Tibial nerve (tissue), 4 donors: ENCODE measurements around the gene SF1.

Experiments used
- EP300 ChIP-seq, 2 donors: sonication (generic); formaldehyde crosslinking; IDR thresholded peaks; one replicate each; pipeline ENCODE4 v1.6.1; 2017; ENCODE audit warnings: antibody characterized with exemption in 2 of 2, mild to moderate bottlenecking in 1 of 2
- TF ChIP-seq, protein P1 (sequence below), 5 experiments: fragments of 200-600 bp in 3 of 5; fragments of 450-650 bp in 2 of 5; sonication (generic) in 3 of 5; IDR thresholded peaks; one replicate each; pipeline ENCODE4 v1.5.1; 2016 to 2019; ENCODE audit warnings: antibody characterized with exemption in 5 of 5, mild to moderate bottlenecking in 3 of 5, moderate library complexity in 2 of 5

DNA sequence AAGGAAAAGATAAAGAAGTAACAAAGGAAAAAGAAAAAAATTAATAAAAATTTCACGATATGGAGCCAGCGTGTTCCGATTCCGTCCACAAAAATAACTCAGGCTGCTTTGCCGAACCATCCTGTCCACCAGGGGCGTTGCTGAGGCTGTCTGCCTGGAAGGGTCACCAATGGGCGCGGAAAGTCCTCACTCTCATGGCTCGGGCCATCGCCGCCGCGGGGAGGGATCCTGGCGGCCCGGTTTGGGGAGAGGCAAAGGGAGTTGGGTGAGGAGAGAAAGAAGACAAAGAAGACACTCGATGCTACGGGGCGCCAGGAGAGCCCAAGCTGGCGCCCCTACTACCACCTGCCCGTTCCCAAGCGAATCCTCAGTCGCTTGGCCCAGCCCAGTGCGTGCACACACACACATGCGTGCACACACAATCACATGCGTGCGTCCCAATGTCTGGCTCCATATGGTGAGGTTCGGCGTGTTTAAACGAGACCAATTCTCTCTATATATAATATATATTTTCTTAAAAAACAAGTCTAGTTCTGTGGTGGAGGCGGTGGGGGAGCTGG lies 13.0 kb downstream of the SF1 start:
- TF ChIP-seq, protein P1, sequence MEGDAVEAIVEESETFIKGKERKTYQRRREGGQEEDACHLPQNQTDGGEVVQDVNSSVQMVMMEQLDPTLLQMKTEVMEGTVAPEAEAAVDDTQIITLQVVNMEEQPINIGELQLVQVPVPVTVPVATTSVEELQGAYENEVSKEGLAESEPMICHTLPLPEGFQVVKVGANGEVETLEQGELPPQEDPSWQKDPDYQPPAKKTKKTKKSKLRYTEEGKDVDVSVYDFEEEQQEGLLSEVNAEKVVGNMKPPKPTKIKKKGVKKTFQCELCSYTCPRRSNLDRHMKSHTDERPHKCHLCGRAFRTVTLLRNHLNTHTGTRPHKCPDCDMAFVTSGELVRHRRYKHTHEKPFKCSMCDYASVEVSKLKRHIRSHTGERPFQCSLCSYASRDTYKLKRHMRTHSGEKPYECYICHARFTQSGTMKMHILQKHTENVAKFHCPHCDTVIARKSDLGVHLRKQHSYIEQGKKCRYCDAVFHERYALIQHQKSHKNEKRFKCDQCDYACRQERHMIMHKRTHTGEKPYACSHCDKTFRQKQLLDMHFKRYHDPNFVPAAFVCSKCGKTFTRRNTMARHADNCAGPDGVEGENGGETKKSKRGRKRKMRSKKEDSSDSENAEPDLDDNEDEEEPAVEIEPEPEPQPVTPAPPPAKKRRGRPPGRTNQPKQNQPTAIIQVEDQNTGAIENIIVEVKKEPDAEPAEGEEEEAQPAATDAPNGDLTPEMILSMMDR (IDR thresholded peaks at IDR 0.05): no peak
- no peak for TF ChIP-seq EP300 (IDR thresholded peaks at IDR 0.05)
